Lung (tissue), 12 donors: ENCODE results near the gene IQCN. TPM values are rescaled to one million over a fixed set of nuclear protein-coding genes. Genes with fewer than 3 reads are reported as not detected.

Experiments
- ATAC-seq: fragments of 200-7000 bp; cut with Tn5 transposase; one replicate; pipeline ENCODE4 v1.9.1; 2020; ENCODE audit warnings: moderate number of reproducible peaks; ENCODE audit not compliant: insufficient read depth, low FRiP score
- DNase-seq, 3 donors: peaks; one replicate each; pipeline ENCODE4 v3.0.0-alpha.2; 2013 to 2017
- H3K27ac ChIP-seq, 2 donors: one replicate each; pipeline ENCODE4 v1.5.1; 2013; ENCODE audit warnings: mild to moderate bottlenecking in 2 of 2, moderate library complexity in 2 of 2, control low read depth in 1 of 2, inconsistent platforms in 1 of 2, low read depth in 1 of 2, low read length in 1 of 2
- H3K27me3 ChIP-seq, 3 donors: one replicate each; pipeline ENCODE4 v1.5.1; 2013; ENCODE audit warnings: low read length in 2 of 3; ENCODE audit not compliant: control insufficient read depth in 3 of 3, insufficient read depth in 3 of 3
- H3K36me3 ChIP-seq, 4 donors: one replicate each; pipeline ENCODE4 v1.5.1; 2013; ENCODE audit warnings: low read length in 4 of 4, mild to moderate bottlenecking in 1 of 4, moderate library complexity in 1 of 4; ENCODE audit not compliant: control insufficient read depth in 4 of 4, insufficient read depth in 4 of 4
- H3K4me1 ChIP-seq, 5 donors: one replicate each; pipeline ENCODE4 v1.5.1; 2013; ENCODE audit warnings: low read length in 5 of 5, mild to moderate bottlenecking in 2 of 5, moderate library complexity in 1 of 5; ENCODE audit not compliant: control insufficient read depth in 5 of 5, insufficient read depth in 5 of 5
- H3K4me3 ChIP-seq: one replicate; pipeline ENCODE4 v1.5.1; 2013; ENCODE audit warnings: mild to moderate bottlenecking, control low read depth, moderate library complexity
- H3K9ac ChIP-seq, 2 donors: one replicate each; pipeline ENCODE4 v1.5.1; 2013; ENCODE audit warnings: low read length in 2 of 2, control low read depth in 1 of 2; ENCODE audit not compliant: insufficient read depth in 1 of 2
- H3K9me3 ChIP-seq, 4 donors: one replicate each; pipeline ENCODE4 v1.5.1; 2013; ENCODE audit warnings: low read length in 3 of 4, mild to moderate bottlenecking in 1 of 4, moderate library complexity in 1 of 4; ENCODE audit not compliant: control insufficient read depth in 4 of 4, insufficient read depth in 3 of 4
- CTCF ChIP-seq: IDR thresholded peaks from 2 replicates; pipeline ENCODE4 v1.5.1; 2012; ENCODE audit warnings: mild to moderate bottlenecking; ENCODE audit errors: control extremely low read depth, extremely low read depth
- WGBS, 2 donors: extraction: QIAGEN DNeasy Blood & Tissue Kit; methylation state at CpG; one replicate each; pipeline ENCODE4 v1.1.7; 2013; 5-methylcytosine and 5-hydroxymethylcytosine counted together
- polyA plus RNA-seq, 2 donors: library from polyadenylated mRNA; stranded (reverse); fragments of 200-250 nt; gene quantifications; one replicate each; pipeline ENCODE4 v1.2.1, GENCODE V29; 2013
- total RNA-seq, 2 donors: library from RNA; depleted of rRNA in 1 of 2; stranded (reverse); fragments of >200 nt in 1 of 2; gene quantifications; one replicate each; pipeline ENCODE4 v1.2.1, GENCODE V29; 2014 to 2021
- donor health status: control.
- donor health status: control.
- donor health status: Bipolar disorder and iron deficiency.
- donor health status: healthy.
- donor health status: DM: yes; HTN: yes; CAD: no.

Gene IQCN
- total and polyA plus RNA-seq, 4 donors, result 0.69 to 5.5 (median 3.3) TPM

GRCh38 chr19:18297308-18297707, 23.1 kb upstream of the IQCN start:
- Histone ChIP-seq H3K9ac (no peak overlapping the region), H3K36me3 (no peaks in the 10 kb centered on the region), H3K9me3 (no peaks in the 10 kb centered on the region), H3K4me3 (no peak overlapping the region), H3K27me3 (no peaks in the 10 kb centered on the region), H3K27ac (no peak overlapping the region), H3K4me1 (peaks cover 0 to 12% (median 4%) of the 10 kb centered on the region in 5 donors)
- no peak for DNase-seq
- no peak for TF ChIP-seq CTCF
- no peak for ATAC-seq
- WGBS, 2 donors, result 60 to 78% methylated on average over 4 of the region's 4 CpGs

GRCh38 chr19:18295034-18295451, 20.8 kb upstream of the IQCN start:
- Histone ChIP-seq H3K27me3 (no peaks in the 10 kb centered on the region), H3K9me3 (no peaks in the 10 kb centered on the region), H3K27ac (no peak overlapping the region), H3K9ac (no peak overlapping the region), H3K36me3 (no peaks in the 10 kb centered on the region), H3K4me3 (no peak overlapping the region), H3K4me1 (peaks cover 0 to 23% (median 6%) of the 10 kb centered on the region in 5 donors)
- no peak for TF ChIP-seq CTCF
- no peak for ATAC-seq
- 91 to 99% methylated on average over 4 of the region's 4 CpGs for WGBS, 2 donors
- DNase-seq, result no peak

GRCh38 chr19:18294467-18294864, 20.2 kb upstream of the IQCN start:
- 54 to 59% methylated on average over 9 of the region's 9 CpGs for WGBS, 2 donors
- Histone ChIP-seq H3K4me1 (peaks cover 0 to 26% (median 6%) of the 10 kb centered on the region in 5 donors), H3K9ac (no peak overlapping the region), H3K27me3 (no peaks in the 10 kb centered on the region), H3K27ac (no peak overlapping the region), H3K36me3 (no peaks in the 10 kb centered on the region), H3K4me3 (no peak overlapping the region), H3K9me3 (no peaks in the 10 kb centered on the region)
- ATAC-seq (no peak), DNase-seq (no peak)
- no peak for TF ChIP-seq CTCF
